ENCODE data around the gene CBR3. TPM values are rescaled to one million over a fixed set of nuclear protein-coding genes. Genes with fewer than 3 reads are reported as not detected.

CBR3 gene
- total RNA-seq, 1 donor from 2014 or later, result 4.3 TPM

DNA sequence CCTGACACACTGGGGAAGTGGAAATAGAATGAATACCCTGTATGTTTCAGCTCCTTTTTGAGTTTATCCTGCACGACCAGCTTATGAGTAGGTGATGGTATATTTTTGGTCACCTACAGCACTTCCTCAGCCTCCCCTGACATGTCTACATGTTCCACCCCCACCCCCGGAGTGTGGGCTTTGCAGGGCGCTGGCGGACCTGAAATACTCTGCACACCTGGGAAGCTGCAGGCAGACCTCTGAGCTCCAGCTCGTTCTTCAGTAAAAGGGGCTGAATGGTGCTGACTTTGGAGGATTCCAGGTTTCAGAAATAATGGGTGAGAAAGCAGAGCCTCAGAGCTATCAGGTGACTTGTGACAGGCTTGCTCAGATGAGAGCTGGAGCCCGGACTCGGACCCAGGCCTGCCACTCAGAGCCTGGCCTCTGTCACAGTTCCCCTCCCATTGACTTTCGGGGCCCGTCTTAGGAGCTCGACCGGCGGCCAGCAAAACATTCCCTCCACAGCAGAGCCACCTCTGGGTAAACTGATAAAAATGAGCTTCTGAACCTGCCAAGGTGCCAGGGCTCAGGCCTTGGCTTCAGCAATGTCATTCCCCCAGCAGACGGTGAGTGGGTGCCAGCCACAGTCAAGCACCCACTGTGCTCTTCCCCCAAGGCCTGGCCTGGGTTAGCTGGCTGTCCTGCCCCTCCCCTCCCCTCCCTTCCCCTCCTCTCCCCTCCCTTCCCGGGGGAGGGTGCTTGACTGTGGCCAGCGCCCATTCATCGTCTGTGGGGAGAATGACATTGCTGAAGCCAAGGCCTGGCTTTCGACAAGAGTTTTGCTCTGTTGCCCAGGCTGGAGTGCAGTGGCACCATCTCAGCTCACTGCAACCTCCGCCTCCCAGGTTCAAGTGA is 51.9 kb downstream of the CBR3 start:
- Histone ChIP-seq H3K27me3 (ENCODE audit: low read depth) (no peaks in the 10 kb centered on the region), H3K9me3 (no peaks in the 10 kb centered on the region), H3K4me1 (peaks cover 19% of the 10 kb centered on the region), H3K36me3 (no peaks in the 10 kb centered on the region), H3K27ac (no peak overlapping the region), H3K4me3 (no peak overlapping the region)
- no peak for ATAC-seq
- TF ChIP-seq, protein P1, sequence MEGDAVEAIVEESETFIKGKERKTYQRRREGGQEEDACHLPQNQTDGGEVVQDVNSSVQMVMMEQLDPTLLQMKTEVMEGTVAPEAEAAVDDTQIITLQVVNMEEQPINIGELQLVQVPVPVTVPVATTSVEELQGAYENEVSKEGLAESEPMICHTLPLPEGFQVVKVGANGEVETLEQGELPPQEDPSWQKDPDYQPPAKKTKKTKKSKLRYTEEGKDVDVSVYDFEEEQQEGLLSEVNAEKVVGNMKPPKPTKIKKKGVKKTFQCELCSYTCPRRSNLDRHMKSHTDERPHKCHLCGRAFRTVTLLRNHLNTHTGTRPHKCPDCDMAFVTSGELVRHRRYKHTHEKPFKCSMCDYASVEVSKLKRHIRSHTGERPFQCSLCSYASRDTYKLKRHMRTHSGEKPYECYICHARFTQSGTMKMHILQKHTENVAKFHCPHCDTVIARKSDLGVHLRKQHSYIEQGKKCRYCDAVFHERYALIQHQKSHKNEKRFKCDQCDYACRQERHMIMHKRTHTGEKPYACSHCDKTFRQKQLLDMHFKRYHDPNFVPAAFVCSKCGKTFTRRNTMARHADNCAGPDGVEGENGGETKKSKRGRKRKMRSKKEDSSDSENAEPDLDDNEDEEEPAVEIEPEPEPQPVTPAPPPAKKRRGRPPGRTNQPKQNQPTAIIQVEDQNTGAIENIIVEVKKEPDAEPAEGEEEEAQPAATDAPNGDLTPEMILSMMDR (IDR thresholded peaks at IDR 0.05), result no peak
- intact Hi-C loops (cut with DNase I), result no loop called here
- DNase-seq, result no peak

- DNase-seq, result peak; percentile 60
Measured at GRCh38 chr21:36188081-36188681, 53.3 kb downstream of the CBR3 start.

GRCh38 chr21:36188937-36189336 is 54.1 kb downstream of the CBR3 start:
- H3K27ac ChIP-seq, result no peak overlapping the region
- TF ChIP-seq, protein P1 (IDR thresholded peaks at IDR 0.05), result no peak
- no peak for ATAC-seq

More at GRCh38 chr21:36188081-36188681, 53.3 kb downstream of the CBR3 start:
- Histone ChIP-seq H3K27ac (peak overlapping the region; percentile 24), H3K27me3 (ENCODE audit: low read depth) (no peaks in the 10 kb centered on the region), H3K9me3 (no peaks in the 10 kb centered on the region), H3K4me3 (no peak overlapping the region), H3K4me1 (peaks cover 19% of the 10 kb centered on the region), H3K36me3 (no peaks in the 10 kb centered on the region)
- peak; percentile 86 to 88 for ATAC-seq
- TF ChIP-seq, protein P1 (IDR thresholded peaks at IDR 0.05), result no peak
- intact Hi-C loops (cut with DNase I), result no loop called here

GRCh38 chr21:36190736-36191135 is 55.9 kb downstream of the CBR3 start:
- Histone ChIP-seq H3K27me3 (ENCODE audit: low read depth) (no peaks in the 10 kb centered on the region), H3K9me3 (no peaks in the 10 kb centered on the region), H3K27ac (no peak overlapping the region), H3K4me3 (no peak overlapping the region), H3K4me1 (peaks cover 19% of the 10 kb centered on the region), H3K36me3 (no peaks in the 10 kb centered on the region)
- intact Hi-C loops (cut with DNase I), result no loop called here
- ATAC-seq, result no peak
- no peak for DNase-seq
- TF ChIP-seq, protein P1 (IDR thresholded peaks at IDR 0.05), result no peak

More at GRCh38 chr21:36188937-36189336, 54.1 kb downstream of the CBR3 start:
- intact Hi-C loops (cut with DNase I), result no loop called here
- H3K36me3 ChIP-seq, result no peaks in the 10 kb centered on the region
- DNase-seq, result no peak
- no peaks in the 10 kb centered on the region for H3K27me3 ChIP-seq (ENCODE audit: low read depth)
- H3K4me3 ChIP-seq, result no peak overlapping the region
- no peaks in the 10 kb centered on the region for H3K9me3 ChIP-seq
- peaks cover 19% of the 10 kb centered on the region for H3K4me1 ChIP-seq

- H3K27me3 ChIP-seq (ENCODE audit: low read depth), result no peaks in the 10 kb centered on the region
- TF ChIP-seq, protein P1 (IDR thresholded peaks at IDR 0.05), result no peak
- ATAC-seq (no peak), DNase-seq (no peak)
- H3K36me3 ChIP-seq, result no peaks in the 10 kb centered on the region
- intact Hi-C loops (cut with DNase I), result no loop called here
- no peaks in the 10 kb centered on the region for H3K9me3 ChIP-seq
- no peak overlapping the region for H3K27ac ChIP-seq
- H3K4me3 ChIP-seq, result no peak overlapping the region
- H3K4me1 ChIP-seq, result peaks cover 14% of the 10 kb centered on the region
Measured at GRCh38 chr21:36193200-36193599, 58.3 kb downstream of the CBR3 start.
